Breast epithelium (tissue), 3 donors: ENCODE measurements around the gene NAGPA.

Experiments used
- POLR2A ChIP-seq: fragments of 450-650 bp; IDR thresholded peaks from one replicate; pipeline ENCODE4 v1.6.1; 2016; ENCODE audit warnings: antibody characterized with exemption, mild to moderate bottlenecking, moderate library complexity
- POLR2AphosphoS5 ChIP-seq, 3 donors: sonication (generic); formaldehyde crosslinking; IDR thresholded peaks; one replicate each; pipeline ENCODE4 v1.6.1; 2017; ENCODE audit warnings: antibody characterized with exemption in 3 of 3
- TF ChIP-seq, protein P1 (sequence below), 3 donors: fragments of 450-650 bp; IDR thresholded peaks; one replicate each; pipeline ENCODE4 v1.5.1; 2016 to 2017; ENCODE audit warnings: antibody characterized with exemption in 3 of 3, mild to moderate bottlenecking in 3 of 3, moderate library complexity in 3 of 3

DNA sequence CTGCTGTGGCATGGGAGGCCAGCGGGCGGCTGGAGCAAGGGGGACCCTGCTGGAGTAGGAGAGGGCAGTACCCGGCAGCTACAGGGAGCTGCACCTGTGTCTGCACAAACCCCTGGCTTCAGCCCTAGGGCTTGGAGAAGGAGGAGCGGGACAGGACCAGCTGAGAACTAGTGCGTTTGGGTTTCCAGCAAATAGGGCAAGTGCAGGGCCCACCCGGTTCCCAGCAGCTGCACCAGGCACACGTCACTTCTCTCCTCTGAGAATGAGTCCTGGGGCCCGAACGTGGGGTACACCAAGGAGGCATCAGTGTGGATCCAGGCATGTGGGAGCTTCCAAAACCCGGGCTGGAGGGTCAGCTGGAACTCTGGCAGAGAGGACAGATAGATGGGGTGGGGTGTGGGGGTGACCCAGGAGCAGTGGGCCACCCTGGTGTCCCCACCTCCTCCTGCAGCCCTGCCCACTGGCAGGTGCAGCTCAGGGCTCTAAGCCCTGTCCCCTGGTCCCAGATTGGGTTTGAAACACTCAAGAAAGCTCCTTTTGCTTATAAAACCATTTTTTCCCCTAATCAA is 26.4 kb upstream of the NAGPA start:
- TF ChIP-seq, protein P1, sequence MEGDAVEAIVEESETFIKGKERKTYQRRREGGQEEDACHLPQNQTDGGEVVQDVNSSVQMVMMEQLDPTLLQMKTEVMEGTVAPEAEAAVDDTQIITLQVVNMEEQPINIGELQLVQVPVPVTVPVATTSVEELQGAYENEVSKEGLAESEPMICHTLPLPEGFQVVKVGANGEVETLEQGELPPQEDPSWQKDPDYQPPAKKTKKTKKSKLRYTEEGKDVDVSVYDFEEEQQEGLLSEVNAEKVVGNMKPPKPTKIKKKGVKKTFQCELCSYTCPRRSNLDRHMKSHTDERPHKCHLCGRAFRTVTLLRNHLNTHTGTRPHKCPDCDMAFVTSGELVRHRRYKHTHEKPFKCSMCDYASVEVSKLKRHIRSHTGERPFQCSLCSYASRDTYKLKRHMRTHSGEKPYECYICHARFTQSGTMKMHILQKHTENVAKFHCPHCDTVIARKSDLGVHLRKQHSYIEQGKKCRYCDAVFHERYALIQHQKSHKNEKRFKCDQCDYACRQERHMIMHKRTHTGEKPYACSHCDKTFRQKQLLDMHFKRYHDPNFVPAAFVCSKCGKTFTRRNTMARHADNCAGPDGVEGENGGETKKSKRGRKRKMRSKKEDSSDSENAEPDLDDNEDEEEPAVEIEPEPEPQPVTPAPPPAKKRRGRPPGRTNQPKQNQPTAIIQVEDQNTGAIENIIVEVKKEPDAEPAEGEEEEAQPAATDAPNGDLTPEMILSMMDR (IDR thresholded peaks at IDR 0.05): no peak
- TF ChIP-seq POLR2A (no peak), POLR2AphosphoS5 (IDR thresholded peaks at IDR 0.05) (no peak)
